Suppressor macrophage (primary cell): ENCODE data around the gene CYP4F22.
"Not testable (repeated sequence)": the region's sequence is repeated elsewhere in the genome, so short reads cannot be mapped to it uniquely, and the experiment has no call there.

ENCODE experiments used
- DNase-seq, 4 experiments: peaks; one replicate each; pipeline ENCODE4 v3.0.0-alpha.2; 2020 to 2022

The CYP4F22 gene

GRCh38 chr19:15577184-15577771 is 69.0 kb downstream of the CYP4F22 start:
- DNase-seq = no peak

GRCh38 chr19:15583346-15583745 is 75.0 kb downstream of the CYP4F22 start:
- DNase-seq = no peak

- no peak for DNase-seq
Observed at GRCh38 chr19:15584095-15584494, 75.8 kb downstream of the CYP4F22 start.

- peak; percentile 77 to 92 (median 87) for DNase-seq
Observed at GRCh38 chr19:15584541-15585115, 76.3 kb downstream of the CYP4F22 start.

GRCh38 chr19:15587663-15588062 is 79.3 kb downstream of the CYP4F22 start:
- peak; percentile 81 to 92 (median 91) for DNase-seq

- DNase-seq = peak in 3 of 4 experiments; percentile 32 to 53 (median 50)
Observed at GRCh38 chr19:15588265-15588664, 79.9 kb downstream of the CYP4F22 start.

- no peak for DNase-seq
Observed at GRCh38 chr19:15589760-15590451, 81.6 kb downstream of the CYP4F22 start.

- no peak for DNase-seq
Observed at GRCh38 chr19:15591796-15592195, 83.5 kb downstream of the CYP4F22 start.

- peak in 1 of 4 experiments; percentile 13 for DNase-seq
Observed at GRCh38 chr19:15592506-15592905, 84.2 kb downstream of the CYP4F22 start.

- not testable (repeated sequence) for DNase-seq
Observed at GRCh38 chr19:15593766-15594165, 85.4 kb downstream of the CYP4F22 start.

GRCh38 chr19:15595069-15595468 is 86.7 kb downstream of the CYP4F22 start:
- DNase-seq = peak; percentile 43 to 67 (median 55)
